Choroid plexus epithelial cell (primary cell): ENCODE results near the gene ACER2.

Experiments
- DNase-seq: peaks from one replicate; pipeline ENCODE4 v3.0.0-alpha.2; 2010; ENCODE audit warnings: low read depth
- H3K4me3 ChIP-seq: 2 replicates; pipeline ENCODE4 v1.5.1; 2011; ENCODE audit warnings: low read depth, mild to moderate bottlenecking, control low read depth, low read length, moderate library complexity
- CTCF ChIP-seq: conservative IDR thresholded peaks from 2 replicates; pipeline ENCODE4 v1.5.1; 2011; ENCODE audit warnings: low read depth, mild to moderate bottlenecking, control low read depth, inconsistent platforms, low read length, moderate library complexity

The ACER2 gene

DNA sequence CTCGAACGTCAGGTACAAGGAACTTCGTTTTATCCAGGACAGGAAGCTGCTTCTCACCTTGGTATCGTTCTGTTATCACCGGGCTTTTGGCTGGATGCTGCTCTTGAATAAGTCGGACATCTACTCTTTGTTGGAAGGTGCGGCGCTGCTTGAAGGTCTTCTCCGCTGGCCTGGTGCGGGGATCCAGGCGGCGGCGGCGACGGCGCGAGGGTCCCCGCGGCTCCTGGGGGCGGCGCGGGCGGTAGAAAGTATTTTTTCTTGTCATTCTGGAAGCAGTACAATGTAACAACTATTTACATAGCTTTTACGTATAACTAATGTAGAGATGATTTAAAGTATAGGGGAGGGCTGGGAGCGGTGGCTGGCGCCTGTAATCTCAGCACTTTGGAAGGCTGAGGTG, 52.3 kb downstream of the ACER2 start:
- H3K4me3 ChIP-seq: no peak overlapping the region
- no peak for DNase-seq
- TF ChIP-seq CTCF: no peak

GRCh38 chr9:19464061-19464763, 55.4 kb downstream of the ACER2 start:
- H3K4me3 ChIP-seq: peak overlapping the region; percentile 44
- no peak for DNase-seq
- no peak for TF ChIP-seq CTCF

DNA sequence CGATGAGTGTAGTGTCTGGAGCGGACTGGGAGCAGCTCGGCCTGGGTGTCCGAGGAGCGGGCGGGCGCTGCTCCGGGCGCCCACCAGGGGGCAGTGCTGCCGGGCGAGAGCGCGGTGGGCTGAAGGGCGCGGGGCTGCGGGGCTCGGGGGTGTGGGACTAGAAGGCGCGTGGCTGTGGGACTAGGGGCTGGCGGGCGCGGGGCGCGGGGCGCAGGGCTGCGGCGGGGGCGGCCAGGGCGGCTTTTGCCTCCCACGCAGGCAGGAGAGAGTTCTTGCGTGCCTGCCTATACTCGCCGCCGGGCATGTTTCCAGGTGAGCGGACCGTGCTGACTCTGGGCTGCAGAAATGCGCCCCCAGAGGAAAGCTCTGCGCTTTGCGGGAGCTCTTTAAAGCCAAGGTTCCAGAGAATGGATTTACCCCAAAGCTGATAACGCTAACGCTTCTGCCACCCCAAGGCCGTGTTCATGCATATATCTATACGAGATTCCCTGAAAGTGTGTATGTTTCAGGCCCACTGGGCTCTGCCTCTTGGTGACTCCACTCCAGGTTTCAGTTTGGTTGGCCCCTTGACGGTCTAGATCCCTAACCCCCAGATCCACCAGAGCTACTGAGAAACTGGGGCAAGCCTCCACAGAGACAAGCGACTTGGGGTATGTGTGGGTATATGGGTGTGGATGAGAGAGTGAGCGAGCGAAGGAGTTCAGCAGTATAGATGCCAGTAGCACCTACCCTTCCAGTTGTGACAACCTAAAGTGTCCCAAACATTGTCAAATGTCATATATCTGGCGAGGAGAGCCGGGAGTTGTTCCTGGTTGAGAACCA, 56.2 kb downstream of the ACER2 start:
- peak overlapping the region; percentile 44 for H3K4me3 ChIP-seq
- DNase-seq: peak; percentile 86
- TF ChIP-seq CTCF: peak; percentile 65

- no peak overlapping the region for H3K4me3 ChIP-seq
- DNase-seq: no peak
- no peak for TF ChIP-seq CTCF
Observed at GRCh38 chr9:19465586-19466279, 56.9 kb downstream of the ACER2 start.

DNA sequence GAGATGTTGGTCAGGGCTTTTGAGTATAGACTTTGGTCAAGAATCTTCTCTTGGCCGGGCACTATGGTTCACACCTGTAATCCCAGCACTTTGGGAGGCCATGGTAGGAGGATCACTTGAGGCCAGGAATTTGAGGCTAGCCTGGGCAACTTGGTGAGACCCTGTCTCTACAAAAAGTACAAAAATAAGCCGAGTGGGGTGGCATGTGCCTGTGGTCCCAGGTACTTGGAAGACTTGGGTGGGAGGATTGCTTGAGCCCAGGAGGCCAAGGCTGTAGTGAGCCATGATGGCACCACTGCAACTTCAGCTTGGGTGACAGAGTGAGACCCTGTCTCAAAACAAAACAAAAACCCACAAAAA, 57.5 kb downstream of the ACER2 start:
- no peak overlapping the region for H3K4me3 ChIP-seq
- no peak for TF ChIP-seq CTCF
- DNase-seq: no peak

DNA sequence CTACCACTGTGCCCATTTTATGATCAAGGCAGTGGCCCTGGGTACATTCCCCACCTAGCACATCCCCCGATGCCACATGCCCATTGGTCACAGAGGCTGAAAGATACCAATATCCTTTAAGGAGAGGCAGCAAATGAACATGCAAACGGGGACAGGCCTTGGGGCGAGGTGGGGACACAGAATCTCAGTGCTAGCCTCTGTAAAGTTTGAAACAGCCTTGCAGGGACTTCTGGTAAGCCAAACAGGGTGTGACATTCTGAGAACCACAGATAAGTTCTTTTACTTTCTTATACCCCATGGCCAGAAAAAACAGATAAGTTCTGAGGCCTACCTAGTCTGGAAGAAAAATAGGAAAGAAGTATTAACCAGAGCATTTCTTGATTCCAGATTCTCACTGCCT, 60.5 kb downstream of the ACER2 start:
- DNase-seq: no peak
- no peak overlapping the region for H3K4me3 ChIP-seq
- TF ChIP-seq CTCF: no peak
